ENCODE results near the gene PER1. TPM values are rescaled to one million over a fixed set of nuclear protein-coding genes. Genes with fewer than 3 reads are reported as not detected.

Gene PER1
- total RNA-seq, 4 donors from 2014 or later, result 127 to 263 (median 168) TPM

- DNase-seq (ENCODE audit: extremely low spot score), result no peak
- no peaks in the 10 kb centered on the region for H3K9me3 ChIP-seq
- H3K27me3 ChIP-seq, result no peaks in the 10 kb centered on the region
- WGBS, result 29% methylated on average over 7 of the region's 18 CpGs
- H3K27ac ChIP-seq (replicated peaks in 1 of 4), result peak overlapping the region; percentile 94 to 100 (median 100)
- peaks cover 60 to 73% (median 71%) of the 10 kb centered on the region in 4 donors for H3K4me1 ChIP-seq
- peak overlapping the region; percentile 72 to 93 (median 84) for H3K4me3 ChIP-seq
- intact Hi-C loops (cut with DNase I), result loop anchor here (5.0 kb wide), 1 partner anchor 308 kb away; no protein-coding TSS in a partner anchor
- H3K36me3 ChIP-seq, result peaks cover 53 to 61% (median 57%) of the 10 kb centered on the region in 4 donors
- no peak for TF ChIP-seq EP300 (IDR thresholded peaks at IDR 0.05)
- no peak for TF ChIP-seq POLR2AphosphoS5 (IDR thresholded peaks at IDR 0.05)
- TF ChIP-seq, protein P1, sequence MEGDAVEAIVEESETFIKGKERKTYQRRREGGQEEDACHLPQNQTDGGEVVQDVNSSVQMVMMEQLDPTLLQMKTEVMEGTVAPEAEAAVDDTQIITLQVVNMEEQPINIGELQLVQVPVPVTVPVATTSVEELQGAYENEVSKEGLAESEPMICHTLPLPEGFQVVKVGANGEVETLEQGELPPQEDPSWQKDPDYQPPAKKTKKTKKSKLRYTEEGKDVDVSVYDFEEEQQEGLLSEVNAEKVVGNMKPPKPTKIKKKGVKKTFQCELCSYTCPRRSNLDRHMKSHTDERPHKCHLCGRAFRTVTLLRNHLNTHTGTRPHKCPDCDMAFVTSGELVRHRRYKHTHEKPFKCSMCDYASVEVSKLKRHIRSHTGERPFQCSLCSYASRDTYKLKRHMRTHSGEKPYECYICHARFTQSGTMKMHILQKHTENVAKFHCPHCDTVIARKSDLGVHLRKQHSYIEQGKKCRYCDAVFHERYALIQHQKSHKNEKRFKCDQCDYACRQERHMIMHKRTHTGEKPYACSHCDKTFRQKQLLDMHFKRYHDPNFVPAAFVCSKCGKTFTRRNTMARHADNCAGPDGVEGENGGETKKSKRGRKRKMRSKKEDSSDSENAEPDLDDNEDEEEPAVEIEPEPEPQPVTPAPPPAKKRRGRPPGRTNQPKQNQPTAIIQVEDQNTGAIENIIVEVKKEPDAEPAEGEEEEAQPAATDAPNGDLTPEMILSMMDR (IDR thresholded peaks at IDR 0.05), result no peak
- no peak for TF ChIP-seq POLR2A (IDR thresholded peaks at IDR 0.05; ENCODE audit: low read depth)
Measured at GRCh38 chr17:8150194-8151119, 1.7 kb downstream of the PER1 start.

DNA sequence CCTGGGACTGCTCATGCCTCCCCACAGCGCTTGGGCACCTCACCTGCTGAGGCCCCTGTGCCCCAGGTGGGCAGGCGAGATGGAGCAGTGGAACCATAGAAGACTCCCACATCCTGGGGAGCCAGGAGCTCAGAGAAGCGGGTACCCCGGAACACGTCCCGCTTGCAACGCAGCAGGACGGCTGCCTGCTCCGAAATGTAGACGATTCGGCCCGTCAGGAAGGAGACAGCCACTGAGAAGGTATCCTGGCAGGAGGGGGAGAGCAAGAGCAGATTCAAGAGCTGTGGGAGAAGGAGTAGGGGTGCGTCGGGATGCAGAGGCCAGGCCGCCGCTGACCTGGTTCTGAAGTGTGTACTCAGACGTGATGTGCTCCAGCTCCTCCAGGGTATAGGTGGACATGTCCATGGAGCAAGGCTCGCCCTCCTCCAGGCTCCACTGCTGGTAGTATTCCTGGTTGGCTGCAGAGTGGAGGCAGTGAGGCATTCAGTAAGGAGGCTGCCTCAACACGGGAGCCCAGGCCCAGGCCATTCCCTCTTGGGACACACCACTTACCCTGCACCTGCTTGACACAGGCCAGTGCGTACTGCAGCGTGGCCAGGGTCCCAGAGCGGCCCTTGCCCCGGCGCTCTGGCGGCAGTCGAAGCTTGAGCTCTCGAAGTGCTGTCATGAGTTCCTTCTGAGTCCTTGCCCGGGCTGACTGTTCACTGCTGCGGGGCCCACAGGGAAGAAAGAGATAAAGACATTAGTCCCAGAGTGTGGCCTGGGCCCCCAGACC is 2.6 kb downstream of the PER1 start:
- Histone ChIP-seq H3K27me3 (no peaks in the 10 kb centered on the region), H3K4me3 (peak overlapping the region in 3 of 4 donors; percentile 72 to 93 (median 76)), H3K9me3 (no peaks in the 10 kb centered on the region), H3K27ac (replicated peaks in 1 of 4) (peak overlapping the region; percentile 94 to 100 (median 100)), H3K4me1 (peaks cover 60 to 80% (median 75%) of the 10 kb centered on the region in 4 donors), H3K36me3 (peaks cover 61 to 69% (median 65%) of the 10 kb centered on the region in 4 donors)
- intact Hi-C loops (cut with DNase I), result loop anchor here (5.0 kb wide), 1 partner anchor 307 kb away; no protein-coding TSS in a partner anchor
- no peak for DNase-seq (ENCODE audit: extremely low spot score)
- peak in 1 of 2 donors; percentile 4 for TF ChIP-seq POLR2AphosphoS5 (IDR thresholded peaks at IDR 0.05)
- TF ChIP-seq EP300 (IDR thresholded peaks at IDR 0.05), result no peak
- 85% methylated on average over 24 of the region's 29 CpGs for WGBS

GRCh38 chr17:8148560-8148959 is 3.6 kb downstream of the PER1 start:
- peaks cover 56 to 81% (median 80%) of the 10 kb centered on the region in 4 donors for H3K4me1 ChIP-seq
- H3K4me3 ChIP-seq, result peak overlapping the region in 1 of 4 donors; percentile 8
- WGBS, result 79% methylated on average over 13 of the region's 13 CpGs
- TF ChIP-seq POLR2A (IDR thresholded peaks at IDR 0.05; ENCODE audit: low read depth) (no peak), POLR2AphosphoS5 (IDR thresholded peaks at IDR 0.05) (no peak), EP300 (IDR thresholded peaks at IDR 0.05) (no peak)
- TF ChIP-seq, protein P1 (IDR thresholded peaks at IDR 0.05), result no peak
- no peaks in the 10 kb centered on the region for H3K27me3 ChIP-seq
- DNase-seq (ENCODE audit: extremely low spot score), result no peak
- peaks cover 71 to 80% (median 76%) of the 10 kb centered on the region in 4 donors for H3K36me3 ChIP-seq
- H3K27ac ChIP-seq (replicated peaks in 1 of 4), result peak overlapping the region; percentile 94 to 100 (median 100)
- intact Hi-C loops (cut with DNase I), result no loop called here
- H3K9me3 ChIP-seq, result no peaks in the 10 kb centered on the region

DNA sequence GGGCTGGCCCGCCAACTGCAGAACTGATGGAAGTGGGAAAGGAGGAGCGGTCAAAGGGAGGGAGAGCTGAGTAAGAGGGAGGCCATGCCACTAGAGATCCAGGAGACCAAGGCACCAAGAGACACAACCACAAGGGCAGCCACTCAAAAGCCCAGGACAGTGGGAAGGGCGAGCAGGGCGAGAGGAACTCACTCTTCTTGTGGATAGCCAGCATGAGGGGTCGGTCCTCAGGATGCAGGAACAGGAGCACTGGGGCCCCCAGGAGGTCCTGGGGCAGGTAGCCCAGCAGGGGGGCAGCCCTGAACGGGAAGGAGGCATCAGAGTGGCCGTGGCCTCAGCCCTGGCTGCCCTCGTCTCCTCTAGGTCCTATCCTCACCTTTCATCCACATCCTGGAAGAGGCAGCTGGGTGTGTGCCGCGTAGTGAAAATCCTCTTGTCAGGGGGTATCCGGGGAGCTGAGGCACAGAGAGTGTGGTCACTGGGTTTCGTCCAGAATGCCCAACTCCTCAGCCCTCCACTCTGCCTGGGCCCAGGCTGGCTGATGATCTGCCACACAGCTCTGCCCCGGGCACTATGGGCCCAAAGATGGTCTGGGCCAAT is 4.3 kb downstream of the PER1 start:
- Histone ChIP-seq H3K27me3 (no peaks in the 10 kb centered on the region), H3K4me3 (no peak overlapping the region), H3K36me3 (peaks cover 78 to 84% (median 81%) of the 10 kb centered on the region in 4 donors), H3K4me1 (peaks cover 50 to 81% (median 80%) of the 10 kb centered on the region in 4 donors), H3K27ac (replicated peaks in 1 of 4) (peak overlapping the region; percentile 94 to 100 (median 100)), H3K9me3 (no peaks in the 10 kb centered on the region)
- no peak for TF ChIP-seq EP300 (IDR thresholded peaks at IDR 0.05)
- peak in 1 of 2 donors; percentile 4 for TF ChIP-seq POLR2AphosphoS5 (IDR thresholded peaks at IDR 0.05)
- no peak for TF ChIP-seq POLR2A (IDR thresholded peaks at IDR 0.05; ENCODE audit: low read depth)
- 87% methylated on average over 10 of the region's 13 CpGs for WGBS
- DNase-seq (ENCODE audit: extremely low spot score), result no peak
- intact Hi-C loops (cut with DNase I), result no loop called here

- Histone ChIP-seq H3K4me3 (no peak overlapping the region), H3K36me3 (peaks cover 84 to 91% (median 86%) of the 10 kb centered on the region in 4 donors), H3K27me3 (no peaks in the 10 kb centered on the region), H3K9me3 (no peaks in the 10 kb centered on the region), H3K4me1 (peaks cover 44 to 82% (median 82%) of the 10 kb centered on the region in 4 donors), H3K27ac (replicated peaks in 1 of 4) (peak overlapping the region; percentile 94 to 100 (median 100))
- WGBS, result 85% methylated on average over 11 of the region's 26 CpGs
- intact Hi-C loops (cut with DNase I), result no loop called here
- DNase-seq (ENCODE audit: extremely low spot score), result no peak
- TF ChIP-seq EP300 (IDR thresholded peaks at IDR 0.05) (no peak), POLR2AphosphoS5 (IDR thresholded peaks at IDR 0.05) (no peak), POLR2A (IDR thresholded peaks at IDR 0.05; ENCODE audit: low read depth) (no peak)
- TF ChIP-seq, protein P1 (IDR thresholded peaks at IDR 0.05), result no peak
Measured at GRCh38 chr17:8147141-8147804, 4.9 kb downstream of the PER1 start.

All from esophagus muscularis mucosa (tissue), 4 donors.